ENCODE results near the gene APOO. TPM values are rescaled to one million over a fixed set of nuclear protein-coding genes. Genes with fewer than 3 reads are reported as not detected.
"Not testable (repeated sequence)": the region's sequence is repeated elsewhere in the genome, so short reads cannot be mapped to it uniquely, and the experiment has no call there.

APOO gene
- total and polyA plus RNA-seq, 3 donors from 2014 or later, result 29.4 to 33.8 (median 31.1) TPM

GRCh38 chrX:23883737-23884354, 23.9 kb downstream of the APOO start:
- TF ChIP-seq CTCF (IDR thresholded peaks at IDR 0.05) (no peak), POLR2A (IDR thresholded peaks at IDR 0.05) (no peak)
- Histone ChIP-seq H3K36me3 (ENCODE audit: low read depth, missing control alignments) (no peaks in the 10 kb centered on the region), H3K4me1 (no peaks in the 10 kb centered on the region), H3K27ac (no peak overlapping the region), H3K9me3 (no peaks in the 10 kb centered on the region), H3K27me3 (no peaks in the 10 kb centered on the region), H3K4me3 (no peak overlapping the region)
- WGBS, 2 donors, result 65 to 75% methylated on average over 9 of the region's 9 CpGs
- no peak for DNase-seq
- intact Hi-C loops (cut with DNase I; ENCODE audit: low total_unique reads), result no loop called here

GRCh38 chrX:23879380-23880090, 28.2 kb downstream of the APOO start:
- no peak for TF ChIP-seq CTCF (IDR thresholded peaks at IDR 0.05)
- no peak for TF ChIP-seq POLR2A (IDR thresholded peaks at IDR 0.05)
- intact Hi-C loops (cut with DNase I; ENCODE audit: low total_unique reads), result no loop called here
- no peak for DNase-seq
- no peaks in the 10 kb centered on the region for H3K36me3 ChIP-seq (ENCODE audit: low read depth, missing control alignments)
- H3K27me3 ChIP-seq, result no peaks in the 10 kb centered on the region
- H3K9me3 ChIP-seq, result no peaks in the 10 kb centered on the region
- no peak overlapping the region for H3K4me3 ChIP-seq
- no peak overlapping the region for H3K27ac ChIP-seq
- no peaks in the 10 kb centered on the region for H3K4me1 ChIP-seq
- 61 to 69% methylated on average over 2 of the region's 2 CpGs for WGBS, 2 donors

GRCh38 chrX:23871905-23872546, 35.7 kb downstream of the APOO start:
- no peaks in the 10 kb centered on the region for H3K9me3 ChIP-seq
- H3K4me3 ChIP-seq, result no peak overlapping the region
- intact Hi-C loops (cut with DNase I; ENCODE audit: low total_unique reads), result no loop called here
- H3K27ac ChIP-seq, result no peak overlapping the region
- TF ChIP-seq POLR2A (IDR thresholded peaks at IDR 0.05) (no peak), CTCF (IDR thresholded peaks at IDR 0.05) (no peak)
- no peaks in the 10 kb centered on the region for H3K4me1 ChIP-seq
- WGBS, 2 donors, result 83 to 91% methylated on average over 4 of the region's 4 CpGs
- no peaks in the 10 kb centered on the region for H3K27me3 ChIP-seq
- no peak for DNase-seq
- H3K36me3 ChIP-seq (ENCODE audit: low read depth, missing control alignments), result no peaks in the 10 kb centered on the region

GRCh38 chrX:23870041-23870440, 37.7 kb downstream of the APOO start:
- H3K27me3 ChIP-seq, result no peaks in the 10 kb centered on the region
- TF ChIP-seq POLR2A (IDR thresholded peaks at IDR 0.05), result no peak

GRCh38 chrX:23864742-23865326, 42.9 kb downstream of the APOO start:
- Histone ChIP-seq H3K27ac (no peak overlapping the region), H3K36me3 (ENCODE audit: low read depth, missing control alignments) (no peaks in the 10 kb centered on the region), H3K27me3 (no peaks in the 10 kb centered on the region), H3K4me3 (no peak overlapping the region), H3K9me3 (no peaks in the 10 kb centered on the region), H3K4me1 (no peaks in the 10 kb centered on the region)
- no peak for TF ChIP-seq POLR2A (IDR thresholded peaks at IDR 0.05)
- no peak for TF ChIP-seq CTCF (IDR thresholded peaks at IDR 0.05)
- intact Hi-C loops (cut with DNase I; ENCODE audit: low total_unique reads), result no loop called here
- WGBS, 2 donors, result 84 to 100% methylated on average over 1 to 4 of the region's 5 CpGs
- no peak for DNase-seq

More at GRCh38 chrX:23870041-23870440, 37.7 kb downstream of the APOO start:
- Histone ChIP-seq H3K4me3 (no peak overlapping the region), H3K27ac (no peak overlapping the region), H3K4me1 (no peaks in the 10 kb centered on the region), H3K36me3 (ENCODE audit: low read depth, missing control alignments) (no peaks in the 10 kb centered on the region), H3K9me3 (no peaks in the 10 kb centered on the region)
- DNase-seq, result no peak
- WGBS, 2 donors, result 97 to 100% methylated on average over 2 of the region's 2 CpGs
- intact Hi-C loops (cut with DNase I; ENCODE audit: low total_unique reads), result no loop called here

GRCh38 chrX:23861952-23862351, 45.8 kb downstream of the APOO start:
- H3K27me3 ChIP-seq; H3K4me1 ChIP-seq; H3K27ac ChIP-seq; H3K9me3 ChIP-seq; intact Hi-C loops (cut with DNase I; ENCODE audit: low total_unique reads); DNase-seq; H3K4me3 ChIP-seq; H3K36me3 ChIP-seq (ENCODE audit: low read depth, missing control alignments): not testable (repeated sequence)
- WGBS, 2 donors, result 93 to 100% methylated on average over 2 of the region's 2 CpGs

Data from testis (tissue), 3 donors.